RKO (cell line): ENCODE results near the gene RTP5.
"Not testable (repeated sequence)": the region's sequence is repeated elsewhere in the genome, so short reads cannot be mapped to it uniquely, and the experiment has no call there.

Experiments
- DNase-seq: peaks from one replicate; pipeline ENCODE4 v3.0.0-alpha.2; 2016; ENCODE audit warnings: low spot score

RTP5 gene

DNA sequence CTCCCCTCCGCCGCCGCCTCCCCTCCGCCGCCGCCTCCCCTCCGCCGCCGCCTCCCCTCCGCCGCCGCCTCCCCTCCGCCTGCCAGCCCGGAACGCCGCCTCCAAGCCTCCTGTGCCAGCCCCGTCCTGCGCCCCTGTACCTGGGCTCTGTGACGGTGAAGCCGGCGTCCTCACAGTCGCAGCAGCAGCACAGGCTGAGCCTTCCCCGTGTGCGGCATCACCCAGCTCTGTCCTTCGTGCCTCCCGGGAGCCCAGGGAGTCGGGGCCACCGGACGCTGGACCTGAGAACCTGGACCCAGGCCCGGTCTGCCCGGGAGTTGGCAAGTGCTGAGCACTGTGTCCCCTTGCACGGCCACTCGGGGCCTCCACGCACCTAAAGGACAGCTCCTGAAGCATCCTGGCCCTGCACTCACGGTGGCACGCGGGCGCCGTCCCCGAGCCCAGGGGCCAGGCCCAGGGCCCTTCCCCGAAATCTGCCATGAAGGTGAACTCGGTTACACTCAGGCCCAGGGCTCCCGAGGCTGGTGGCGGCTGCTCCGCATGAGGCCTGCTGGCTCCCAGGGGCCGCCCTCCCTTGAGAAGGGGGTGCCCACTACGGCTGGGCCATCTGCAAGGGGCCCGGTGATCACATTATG is 32.9 kb downstream of the RTP5 start:
- DNase-seq: no peak

GRCh38 chr2:241903121-241904010 is 33.8 kb downstream of the RTP5 start:
- DNase-seq: no peak

DNA sequence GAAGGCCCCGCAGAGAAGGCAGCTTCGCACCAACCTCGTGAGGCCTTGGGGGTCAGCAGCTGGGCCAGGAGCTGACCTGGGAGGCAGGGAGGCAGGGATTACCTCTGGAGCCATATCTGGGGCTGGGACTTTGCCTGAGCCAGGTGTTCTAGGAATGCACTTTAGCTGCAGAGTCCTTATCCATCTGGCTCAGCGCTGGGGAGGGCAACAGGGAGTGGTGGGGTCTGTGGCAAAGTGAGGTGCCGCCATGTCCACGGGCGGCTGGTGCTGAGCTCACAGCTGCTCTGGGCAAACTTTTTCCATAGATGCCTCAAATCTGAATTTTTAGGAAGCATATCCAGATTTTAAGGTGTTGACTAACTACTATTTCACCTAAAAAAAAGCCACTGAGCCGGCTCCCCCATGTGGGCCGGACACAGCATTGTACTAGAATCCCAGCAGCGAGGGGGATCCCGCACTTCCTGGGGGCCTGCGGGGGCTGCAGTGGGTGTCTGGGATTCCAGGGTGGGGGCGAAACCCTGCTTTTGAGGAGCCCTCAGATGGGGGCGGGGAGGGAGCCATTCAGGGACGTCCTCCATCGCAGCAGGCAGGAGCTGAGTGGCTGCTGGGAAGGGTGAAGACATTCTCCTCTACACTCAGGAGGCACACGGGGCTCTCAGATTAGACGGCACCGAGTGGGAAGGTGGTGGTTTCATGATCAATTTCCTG is 34.6 kb downstream of the RTP5 start:
- DNase-seq: no peak

GRCh38 chr2:241904791-241905710 is 35.5 kb downstream of the RTP5 start:
- no peak for DNase-seq

DNA sequence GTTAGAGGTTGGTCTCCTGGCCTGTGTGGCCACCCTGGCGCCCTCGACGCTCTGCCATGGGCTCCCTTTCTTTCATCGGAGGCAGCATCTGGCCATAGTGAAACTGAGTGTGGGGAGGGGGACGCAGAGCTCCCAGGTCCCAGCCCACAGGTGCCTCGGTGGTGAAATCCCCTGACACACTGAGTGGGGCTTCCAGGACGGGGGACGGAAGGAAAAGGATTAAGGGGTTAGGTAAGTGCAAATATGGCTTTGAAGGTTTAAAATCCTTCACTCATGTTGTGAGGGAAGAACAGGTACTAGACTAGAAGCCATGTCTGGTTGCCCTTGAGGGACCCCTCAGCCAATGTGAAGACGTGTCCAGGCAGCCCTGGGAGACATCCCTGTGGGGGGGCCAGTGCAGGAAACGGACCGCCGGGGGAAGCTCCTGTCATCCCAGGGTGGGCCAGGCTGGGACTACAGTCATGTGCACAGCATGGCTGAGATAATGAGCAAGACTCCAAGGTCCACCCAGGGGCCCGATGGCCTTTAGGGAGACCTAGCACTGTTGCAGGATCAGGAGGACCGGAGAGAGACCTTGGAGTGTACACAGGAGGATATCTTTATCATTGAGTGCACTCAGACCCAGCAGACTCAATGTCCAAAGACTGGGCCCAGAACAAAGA is 36.3 kb downstream of the RTP5 start:
- DNase-seq: no peak

GRCh38 chr2:241906378-241906770 is 36.8 kb downstream of the RTP5 start:
- not testable (repeated sequence) for DNase-seq

GRCh38 chr2:241906826-241907570 is 37.5 kb downstream of the RTP5 start:
- DNase-seq: no peak

GRCh38 chr2:241907831-241908230 is 38.3 kb downstream of the RTP5 start:
- DNase-seq: not testable (repeated sequence)

DNA sequence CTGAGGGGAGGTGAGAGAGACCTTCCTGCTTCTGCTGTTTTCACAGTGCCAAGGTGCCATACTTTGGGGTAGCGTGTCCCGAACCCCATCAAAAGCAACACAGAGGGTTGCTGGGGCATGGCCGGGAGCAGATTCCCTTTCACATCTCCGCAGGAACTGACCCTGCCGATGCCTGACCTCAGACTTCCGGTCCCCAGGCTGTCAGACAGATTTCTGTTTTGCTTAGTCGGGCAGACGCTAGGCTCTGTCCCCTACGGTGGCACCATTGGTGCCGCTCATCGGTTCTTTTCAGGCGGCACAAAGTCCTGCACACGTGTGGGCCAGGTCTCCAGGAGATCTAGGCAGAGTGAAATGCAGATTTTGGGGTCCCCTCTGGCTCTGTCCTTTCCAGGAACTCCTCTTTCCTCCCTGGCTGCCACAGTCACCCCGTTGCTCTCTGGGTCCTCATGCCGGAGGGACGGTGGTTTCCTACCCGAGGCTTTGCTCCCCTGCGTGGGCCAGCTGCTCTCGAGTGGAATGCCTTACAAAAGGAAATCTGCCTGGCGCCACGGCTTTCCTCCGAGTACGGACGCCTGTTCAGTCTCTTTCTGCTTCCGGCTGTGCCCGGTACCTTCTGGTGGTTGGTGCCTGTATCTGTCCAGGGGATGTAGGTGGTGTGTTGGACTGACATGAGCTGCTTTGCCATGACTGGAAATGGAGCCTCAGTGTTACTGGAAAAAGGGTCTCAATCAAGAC is 39.3 kb downstream of the RTP5 start:
- DNase-seq: no peak

GRCh38 chr2:241909769-241910168 is 40.2 kb downstream of the RTP5 start:
- no peak for DNase-seq

DNA sequence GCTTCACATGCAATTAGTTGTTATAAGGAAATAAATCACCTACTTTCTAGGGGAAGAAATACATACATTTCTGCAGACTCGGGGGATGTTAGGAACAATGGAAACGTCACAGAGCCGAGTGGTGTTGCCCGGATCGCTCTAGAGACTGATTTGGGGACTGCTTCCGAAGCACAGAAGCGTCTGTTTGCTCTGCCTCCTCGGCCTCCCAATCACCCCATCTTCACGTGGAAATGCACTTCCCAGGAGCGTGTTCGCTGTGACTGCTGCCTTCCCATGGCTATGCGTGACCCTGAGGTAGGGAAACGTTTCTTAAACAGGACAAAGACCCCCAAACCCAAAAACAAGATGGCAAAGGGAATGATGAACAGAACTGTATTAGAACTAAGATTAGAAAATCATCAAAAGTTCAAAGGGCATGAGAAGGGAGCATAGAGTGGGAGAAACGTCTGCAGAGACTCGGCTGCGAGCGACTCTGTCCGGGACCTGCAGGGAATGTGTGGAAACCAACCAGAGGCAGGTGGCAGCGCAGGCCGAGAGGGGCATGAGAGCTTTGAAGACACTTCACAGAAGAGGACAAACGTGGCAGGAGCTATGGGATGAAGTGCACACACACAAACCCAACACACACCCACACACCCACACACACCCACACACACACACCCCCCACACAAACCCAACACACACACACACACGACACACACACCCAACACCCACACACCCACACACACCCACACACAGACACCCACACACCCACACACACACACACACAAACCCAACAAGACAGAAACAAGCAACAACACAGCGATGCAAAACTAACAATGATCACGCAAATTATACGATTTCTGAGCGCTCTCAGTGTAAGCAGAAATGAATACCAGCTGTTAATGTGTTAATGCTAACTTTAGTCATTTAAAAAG is 41.3 kb downstream of the RTP5 start:
- no peak for DNase-seq

GRCh38 chr2:241911551-241911950 is 42.0 kb downstream of the RTP5 start:
- DNase-seq: no peak

DNA sequence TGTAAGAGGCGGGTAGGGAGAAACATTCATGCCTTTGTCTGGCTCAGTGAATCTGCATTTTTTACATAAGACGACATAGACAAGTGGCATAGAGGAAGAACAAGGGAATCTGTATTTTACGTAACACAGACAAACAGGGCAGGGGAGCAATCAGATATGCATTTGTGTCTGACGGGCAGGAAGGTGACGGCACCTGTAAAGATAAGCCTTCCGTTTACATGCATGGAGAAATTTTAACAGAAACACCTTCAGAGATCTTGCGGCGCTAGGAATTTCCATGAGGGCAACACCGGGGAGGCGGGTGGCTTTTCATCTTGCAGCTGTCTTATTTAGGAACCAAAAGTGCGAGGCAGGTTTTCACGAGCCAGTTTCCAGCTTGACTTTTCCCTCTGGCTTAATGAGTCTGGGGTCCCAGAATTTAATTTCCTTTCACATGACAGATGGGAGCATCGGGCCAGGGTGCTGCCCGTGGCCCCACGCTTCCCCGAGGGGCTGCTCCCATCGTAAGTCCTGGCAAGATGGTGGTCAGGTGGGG is 42.6 kb downstream of the RTP5 start:
- DNase-seq: no peak

DNA sequence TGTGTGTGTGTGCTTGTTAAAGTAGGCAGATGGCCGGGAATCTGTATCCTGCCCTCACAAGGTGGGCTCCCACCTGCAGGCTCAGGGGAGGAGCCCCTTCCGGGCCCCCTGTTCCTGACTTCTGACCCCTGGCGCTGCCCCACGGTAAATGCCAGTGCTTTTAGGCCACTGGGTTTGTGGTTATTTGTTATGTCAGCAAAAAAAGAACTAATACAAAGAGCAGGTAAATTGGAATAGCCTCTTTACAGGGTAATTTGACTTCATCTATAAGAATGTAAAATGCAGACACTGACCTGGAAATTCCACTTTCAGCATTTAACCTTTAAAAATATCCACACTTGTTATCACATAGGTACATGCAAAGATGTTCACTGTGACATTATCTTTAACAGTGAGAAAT is 44.2 kb downstream of the RTP5 start:
- DNase-seq: no peak

DNA sequence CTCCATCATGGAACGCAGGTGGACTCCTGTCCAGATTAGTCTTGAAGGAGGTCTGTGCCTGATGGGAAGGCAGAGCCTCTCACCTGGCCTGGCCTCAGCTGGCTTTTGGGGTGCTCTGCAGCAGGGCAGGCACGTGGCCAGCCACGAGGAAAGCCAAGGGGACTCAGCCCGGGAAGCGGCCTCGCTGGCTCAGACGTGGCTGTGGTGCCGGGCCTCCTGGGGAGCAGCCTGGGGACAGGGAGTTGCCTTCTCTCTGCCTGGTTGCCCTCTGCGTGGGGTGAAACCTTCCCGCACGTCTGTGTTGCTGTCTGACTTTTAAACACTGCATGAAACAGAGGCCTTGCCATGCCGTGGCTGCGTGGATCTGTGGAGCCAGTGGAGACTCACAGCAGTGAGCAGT is 45.0 kb downstream of the RTP5 start:
- no peak for DNase-seq

DNA sequence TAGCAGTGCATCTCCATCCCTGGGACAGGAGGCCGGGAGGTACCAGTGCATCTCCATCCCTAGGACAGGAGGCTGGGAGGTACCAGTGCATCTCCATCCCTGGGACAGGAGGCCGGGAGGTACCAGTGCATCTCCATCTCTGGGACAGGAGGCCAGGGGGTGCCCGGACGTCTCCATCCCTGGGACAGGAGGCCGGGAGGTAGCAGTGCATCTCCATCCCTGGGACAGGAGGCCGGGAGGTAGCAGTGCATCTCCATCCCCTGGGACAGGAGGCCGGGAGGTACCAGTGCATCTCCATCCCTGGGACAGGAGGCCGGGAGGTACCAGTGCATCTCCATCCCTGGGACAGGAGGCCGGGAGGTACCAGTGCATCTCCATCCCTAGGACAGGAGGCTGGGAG is 52.1 kb downstream of the RTP5 start:
- not testable (repeated sequence) for DNase-seq

DNA sequence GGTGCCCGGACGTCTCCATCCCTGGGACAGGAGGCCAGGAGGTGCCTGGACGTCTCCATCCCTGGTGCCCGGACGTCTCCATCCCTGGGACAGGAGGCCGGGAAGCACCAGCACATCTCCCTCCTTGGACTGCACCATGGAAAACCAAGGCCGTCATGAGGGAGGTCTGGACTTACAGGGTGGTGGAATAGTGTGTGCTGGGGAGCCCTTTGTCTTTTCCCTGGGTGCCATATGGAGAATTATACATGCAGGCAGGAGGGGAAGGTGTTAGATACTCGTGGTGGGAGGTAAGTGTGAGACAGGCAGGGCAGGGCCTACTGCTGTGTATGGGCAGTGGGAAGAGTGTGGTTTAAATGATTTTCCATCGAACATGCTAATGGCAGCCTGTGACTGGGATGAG is 52.9 kb downstream of the RTP5 start:
- no peak for DNase-seq

DNA sequence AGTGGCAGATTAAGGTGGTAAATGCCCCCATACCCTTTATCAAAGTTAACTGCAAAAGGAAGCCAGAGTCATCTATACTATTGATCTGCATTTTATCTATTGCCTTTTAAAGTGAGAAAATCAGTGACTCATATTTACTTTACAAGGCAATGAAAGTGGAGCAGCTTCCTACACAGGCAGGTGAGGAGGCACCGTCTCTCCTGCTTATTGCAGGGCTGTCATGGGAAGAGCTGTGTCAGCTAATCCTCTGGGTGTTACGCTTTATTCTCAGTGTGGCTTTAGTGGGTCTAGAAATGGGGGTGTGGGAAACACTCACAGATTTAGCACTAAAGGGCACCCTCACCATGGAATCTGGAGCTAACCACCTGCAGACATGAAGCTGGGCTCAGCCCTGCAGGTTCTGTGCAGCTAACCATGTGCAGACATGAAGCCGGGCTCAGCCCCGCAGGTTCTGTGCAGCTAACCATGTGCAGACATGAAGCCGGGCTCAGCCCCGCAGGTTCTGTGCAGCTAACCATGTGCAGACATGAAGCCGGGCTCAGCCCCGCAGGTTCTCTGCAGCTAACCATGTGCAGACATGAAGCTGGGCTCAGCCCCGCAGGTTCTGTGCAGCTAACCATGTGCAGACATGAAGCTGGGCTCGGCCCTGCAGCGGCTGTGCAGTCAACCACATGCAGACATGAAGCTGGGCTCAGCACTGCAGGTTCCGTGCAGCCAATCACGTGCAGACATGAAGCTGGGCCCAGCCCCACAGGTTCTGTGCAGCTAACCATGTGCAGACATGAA is 53.5 kb downstream of the RTP5 start:
- DNase-seq: not testable (repeated sequence)
